GM08714 (cell line): ENCODE data around the gene FAT1.

ENCODE experiments used
- H3K4me3 ChIP-seq: fragments of 200-500 bp; sonication (Bioruptor generic); 2 replicates; pipeline ENCODE4 v1.5.1; 2014; ENCODE audit warnings: mild to moderate bottlenecking, low read length, inconsistent platforms
- ZNF274 ChIP-seq: IDR thresholded peaks from 2 replicates; pipeline ENCODE4 v1.6.1; 2012; ENCODE audit warnings: mild to moderate bottlenecking, low read depth, low read length

Gene FAT1

DNA sequence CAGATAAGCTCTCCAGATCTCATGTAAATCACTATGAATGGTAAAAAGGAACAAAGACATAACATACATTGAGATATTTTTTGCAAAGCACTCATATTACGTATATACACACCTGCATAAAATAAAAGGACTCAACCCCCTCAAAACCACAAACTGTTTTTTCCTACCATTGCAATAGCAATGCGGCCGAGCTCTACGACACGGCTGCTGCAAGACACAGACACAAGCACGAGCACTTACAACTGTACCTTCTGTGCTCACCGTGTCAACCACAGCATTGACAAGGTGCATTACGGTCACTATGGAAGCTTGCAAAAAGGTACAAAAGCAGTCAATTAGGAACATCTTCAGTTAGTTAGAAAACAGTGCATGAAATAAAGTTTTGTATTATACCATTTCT is 131.2 kb downstream of the FAT1 start:
- no peak for TF ChIP-seq ZNF274
- H3K4me3 ChIP-seq = no peak overlapping the region

DNA sequence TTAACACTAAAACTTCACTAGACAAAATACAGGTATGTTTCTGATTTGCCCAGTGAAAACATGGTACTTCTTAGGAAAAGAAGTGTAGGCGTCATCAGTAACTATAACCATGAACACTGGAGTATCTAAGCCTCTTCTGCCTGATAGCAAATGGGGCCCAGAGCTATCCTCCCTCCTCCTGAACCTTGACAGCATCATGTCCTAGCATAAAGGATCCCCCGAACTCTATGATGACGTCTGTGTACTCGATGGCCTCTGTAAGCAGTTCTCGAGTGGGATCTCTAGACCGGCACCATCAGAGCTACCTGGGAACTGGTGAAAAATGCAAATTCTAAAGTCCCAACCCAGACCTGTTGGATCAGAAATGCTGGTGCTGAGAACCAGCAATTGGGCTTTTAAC is 132.0 kb downstream of the FAT1 start:
- TF ChIP-seq ZNF274 = no peak
- H3K4me3 ChIP-seq = no peak overlapping the region

DNA sequence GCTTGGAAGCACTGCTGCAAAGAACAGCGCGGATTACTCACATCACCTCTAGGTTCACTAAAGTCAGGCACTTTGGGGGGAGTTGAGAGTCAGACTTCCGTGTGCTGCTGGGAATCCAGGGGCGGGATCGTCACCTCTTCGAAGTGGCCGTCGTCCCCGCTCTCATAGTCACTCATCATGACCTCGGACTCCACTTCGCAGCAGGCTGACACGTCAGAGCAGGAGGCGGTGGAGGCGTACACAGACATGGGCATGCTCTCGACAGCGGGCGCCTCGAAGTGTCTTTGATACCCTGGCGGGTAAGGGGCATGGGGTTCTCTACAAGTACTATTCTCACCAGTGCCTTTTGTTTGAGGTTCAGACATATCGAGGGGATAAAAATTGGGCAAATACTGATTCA is 135.2 kb downstream of the FAT1 start:
- TF ChIP-seq ZNF274 = no peak
- no peak overlapping the region for H3K4me3 ChIP-seq

DNA sequence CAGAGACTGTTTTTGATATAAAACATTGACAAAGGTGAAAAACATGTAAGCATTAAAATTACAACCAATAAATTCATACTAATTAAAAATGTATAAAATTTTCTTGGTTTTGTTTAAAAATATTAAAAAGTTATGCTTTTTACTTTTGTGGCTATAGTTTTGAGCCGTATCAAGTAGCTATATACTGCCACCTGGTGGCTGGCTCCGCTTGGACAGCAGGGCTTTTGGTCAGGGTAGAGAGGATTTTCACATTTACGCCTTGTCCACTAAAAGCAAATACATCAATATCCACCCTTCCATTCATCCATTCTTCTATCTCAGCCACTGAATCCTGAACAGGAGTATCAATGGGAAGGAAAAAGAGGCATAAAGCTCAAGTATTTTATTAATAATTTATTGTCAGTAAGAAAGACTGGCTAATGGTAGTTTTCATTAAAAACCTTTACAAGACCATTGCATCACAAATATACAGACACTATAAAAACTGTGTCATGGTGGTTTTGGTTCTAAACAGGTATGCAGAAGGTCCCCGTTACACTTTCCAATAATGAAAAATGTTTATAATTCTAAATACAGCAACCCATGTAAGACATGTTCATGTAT is 136.1 kb downstream of the FAT1 start:
- no peak overlapping the region for H3K4me3 ChIP-seq
- TF ChIP-seq ZNF274 = no peak

DNA sequence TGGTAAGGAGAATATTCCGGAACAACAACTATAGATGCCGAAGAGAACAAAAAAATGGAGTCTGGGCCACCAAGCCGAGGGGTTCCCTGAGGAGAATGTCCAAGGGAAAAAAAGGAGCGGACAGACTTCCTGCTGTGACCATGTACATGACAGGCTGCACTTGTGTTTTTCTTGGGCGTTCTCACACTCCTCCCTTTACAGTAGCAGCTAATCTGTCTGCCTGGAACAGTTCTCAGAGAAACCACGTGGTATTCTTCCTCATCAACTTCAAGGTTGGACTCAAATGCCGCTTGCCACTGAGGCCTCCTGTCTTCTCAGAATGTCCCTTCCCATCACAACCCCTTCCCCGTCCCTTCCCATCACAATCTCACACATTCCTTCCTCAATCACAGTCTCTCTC is 137.5 kb downstream of the FAT1 start:
- no peak for TF ChIP-seq ZNF274
- no peak overlapping the region for H3K4me3 ChIP-seq

DNA sequence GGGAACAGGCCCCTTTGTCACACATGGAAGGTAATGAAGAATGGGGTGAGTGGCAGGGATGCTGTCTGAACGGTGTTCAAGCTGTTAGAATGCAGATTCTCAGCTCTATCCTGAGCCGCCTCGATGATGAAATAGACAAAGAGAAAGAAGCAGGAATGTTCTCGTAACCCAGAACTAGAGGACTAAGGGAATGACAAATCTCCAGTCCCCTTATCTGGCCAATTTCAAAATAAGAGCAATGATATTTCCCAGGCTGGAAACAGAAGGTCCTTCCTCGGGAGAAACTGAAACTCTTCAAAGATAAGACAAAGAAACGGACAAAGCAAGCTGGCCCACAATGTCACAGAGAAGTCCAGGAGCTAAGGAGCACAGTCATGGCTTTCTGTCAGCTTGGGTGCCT is 138.7 kb downstream of the FAT1 start:
- TF ChIP-seq ZNF274 = no peak
- H3K4me3 ChIP-seq = no peak overlapping the region

DNA sequence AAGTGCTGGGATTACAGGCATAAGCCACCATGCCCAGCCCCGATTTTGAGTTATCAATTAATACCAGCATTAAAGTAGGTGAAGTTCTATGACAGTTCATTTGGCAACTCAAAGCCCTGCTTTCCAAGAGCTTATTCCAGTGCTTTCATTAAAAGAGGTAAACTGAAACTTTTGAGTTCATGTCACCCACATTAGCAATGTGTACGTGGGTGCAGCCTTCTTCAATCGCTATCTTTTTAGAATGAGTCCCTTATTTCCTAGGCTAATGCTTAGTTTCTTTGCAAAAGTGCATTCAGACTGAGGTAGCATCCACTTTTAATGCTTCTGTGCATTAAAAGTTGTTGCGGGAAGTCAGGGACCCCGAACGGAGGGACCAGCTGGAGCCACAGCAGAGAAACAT is 142.2 kb downstream of the FAT1 start:
- no peak for TF ChIP-seq ZNF274

DNA sequence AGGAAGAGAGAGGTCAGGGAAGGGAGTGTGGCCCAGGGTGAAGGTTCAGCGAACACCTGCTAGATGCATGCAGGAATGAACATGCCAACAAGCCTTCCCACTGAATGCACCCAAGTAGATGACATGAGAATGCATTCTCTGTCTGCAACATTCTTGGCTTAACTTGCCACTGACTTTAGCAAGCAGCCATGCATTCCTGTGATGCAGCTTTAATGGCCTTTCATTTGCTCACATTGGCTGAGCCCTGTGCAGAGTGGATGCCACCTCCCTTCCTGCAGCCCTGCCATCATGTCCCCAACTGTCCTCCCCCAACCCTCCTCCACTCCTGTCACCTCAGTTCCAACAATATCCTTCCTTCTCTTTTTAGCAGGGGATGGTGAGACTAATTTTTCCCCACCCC is 143.0 kb downstream of the FAT1 start:
- no peak for TF ChIP-seq ZNF274
- H3K4me3 ChIP-seq = no peak overlapping the region

More for the DNA sequence above, 142.2 kb downstream of the FAT1 start:
- no peak overlapping the region for H3K4me3 ChIP-seq

DNA sequence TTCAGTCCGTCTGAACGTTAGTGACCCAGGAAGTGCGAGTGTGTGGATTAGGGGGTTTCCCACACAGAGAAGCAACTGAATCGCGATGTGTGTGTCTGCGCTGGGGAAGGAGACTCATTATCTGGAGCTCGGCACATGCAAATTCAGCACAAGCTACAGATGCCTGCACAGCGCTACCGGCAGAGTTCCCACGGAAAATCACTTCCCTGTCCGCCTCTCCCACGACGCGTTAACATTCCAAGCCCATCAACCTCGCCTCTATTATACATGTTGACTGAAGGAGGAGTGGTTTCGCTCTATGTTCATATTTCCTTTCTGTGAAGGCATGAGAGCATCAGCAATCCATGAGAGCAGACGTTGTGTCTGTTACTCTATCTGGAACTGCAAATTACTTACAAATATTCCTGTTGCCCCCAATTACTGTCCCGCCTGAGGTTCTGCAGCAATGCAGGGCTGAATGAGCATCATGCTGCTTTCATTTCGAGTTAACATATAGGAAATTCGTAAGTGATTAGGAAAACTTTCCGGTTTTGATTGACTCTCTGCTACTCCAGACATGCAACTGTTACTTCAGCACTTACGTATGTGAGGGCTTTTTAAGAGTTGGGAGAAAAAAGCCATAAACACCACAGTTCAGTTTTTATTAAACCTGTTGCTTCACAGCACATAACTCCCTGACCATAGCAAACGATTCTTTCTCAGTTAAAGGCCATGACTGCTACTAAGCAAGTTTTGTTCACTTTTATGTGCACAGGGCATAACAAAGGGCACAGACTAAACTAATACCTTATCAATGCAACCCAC is 153.3 kb downstream of the FAT1 start:
- no peak overlapping the region for H3K4me3 ChIP-seq

DNA sequence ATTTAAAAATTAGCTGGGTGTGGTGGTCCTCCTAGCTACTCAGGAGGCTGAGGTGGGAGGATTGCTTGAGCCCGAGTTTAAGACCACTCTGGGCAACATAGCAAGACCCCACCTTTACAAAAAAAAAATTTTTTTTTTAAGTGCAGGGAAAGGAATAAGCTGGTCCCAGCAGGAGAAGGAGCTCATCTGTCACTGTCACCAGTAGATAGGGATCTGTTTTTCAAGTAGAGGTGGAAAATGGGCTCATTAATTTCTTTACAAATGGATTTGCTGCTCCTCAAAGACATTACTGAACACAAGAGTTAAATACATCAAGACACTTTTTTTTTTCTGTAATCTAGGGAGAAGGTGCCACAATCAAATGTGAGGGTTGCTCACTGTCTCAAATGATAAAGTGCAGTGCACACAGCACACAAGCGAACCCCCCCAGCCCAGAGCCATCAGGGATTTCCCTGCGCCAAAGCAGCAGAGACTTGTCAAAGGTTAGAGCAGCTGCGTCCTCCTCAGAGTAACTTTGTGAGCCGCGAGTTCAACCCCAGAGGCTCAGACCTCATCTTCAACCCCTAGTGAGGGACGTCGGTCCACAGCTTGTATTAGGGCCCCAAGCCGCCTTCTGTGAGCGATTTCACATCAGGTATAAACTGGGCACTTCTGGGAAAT is 154.0 kb downstream of the FAT1 start:
- no peak overlapping the region for H3K4me3 ChIP-seq
- TF ChIP-seq ZNF274 = no peak

More for the DNA sequence above, 153.3 kb downstream of the FAT1 start:
- no peak for TF ChIP-seq ZNF274

DNA sequence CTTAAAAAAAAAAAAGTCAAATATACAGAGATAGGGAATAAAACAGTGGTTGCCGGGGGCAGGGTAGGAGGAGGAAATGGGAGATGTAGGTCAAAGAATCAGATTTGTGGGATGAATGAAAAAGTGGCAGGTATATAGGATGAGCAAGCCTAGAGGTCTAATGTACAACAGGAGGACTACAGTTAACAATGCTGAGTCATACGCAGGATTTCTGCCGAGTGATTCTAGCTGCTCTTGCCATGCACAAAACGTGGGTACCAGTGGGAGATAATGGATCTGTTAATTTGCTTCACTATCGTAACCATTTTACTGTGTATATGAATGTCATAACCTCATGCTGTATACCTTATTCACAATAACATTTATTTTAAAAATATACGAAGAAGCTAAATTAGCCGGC is 157.6 kb downstream of the FAT1 start:
- no peak for TF ChIP-seq ZNF274
- no peak overlapping the region for H3K4me3 ChIP-seq

DNA sequence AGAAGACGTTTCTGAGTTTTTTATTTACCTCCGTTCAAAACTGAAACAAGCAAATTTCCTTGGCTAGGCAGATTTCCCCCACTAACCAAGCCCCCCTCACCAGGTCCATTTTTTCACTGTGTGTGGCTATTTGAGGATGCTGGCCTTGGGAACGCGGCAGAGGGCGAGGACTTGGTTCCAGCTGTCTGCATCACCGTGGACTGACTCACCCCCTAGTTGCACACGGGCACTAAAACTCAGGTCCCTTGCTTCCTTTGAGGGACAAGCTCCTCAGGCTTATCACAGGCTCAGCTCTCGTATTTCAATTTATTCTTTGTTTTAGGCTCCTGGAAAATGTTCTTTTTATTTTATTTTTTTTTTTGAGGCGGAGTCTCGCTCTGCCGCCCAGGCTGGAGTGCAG is 159.9 kb downstream of the FAT1 start:
- no peak for TF ChIP-seq ZNF274
- H3K4me3 ChIP-seq = no peak overlapping the region

DNA sequence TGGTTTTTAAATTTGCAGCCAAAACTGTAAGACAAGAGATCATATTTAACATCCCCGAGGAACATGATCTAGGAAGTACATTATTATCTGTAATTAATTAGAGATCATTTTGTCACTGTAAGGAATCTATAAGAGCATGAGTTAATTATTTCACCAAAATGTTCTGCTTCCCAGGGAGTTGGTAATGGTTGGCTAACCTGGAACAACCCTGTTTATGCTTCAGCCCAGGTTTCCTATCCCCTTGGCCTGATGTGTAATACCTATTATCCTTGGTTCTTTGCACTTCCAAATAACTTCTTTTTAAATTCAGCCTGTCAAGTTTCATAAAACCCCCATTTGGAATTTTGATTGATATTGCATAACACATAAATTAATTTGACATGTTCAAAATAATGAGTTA is 161.9 kb downstream of the FAT1 start:
- TF ChIP-seq ZNF274 = no peak
- H3K4me3 ChIP-seq = no peak overlapping the region

DNA sequence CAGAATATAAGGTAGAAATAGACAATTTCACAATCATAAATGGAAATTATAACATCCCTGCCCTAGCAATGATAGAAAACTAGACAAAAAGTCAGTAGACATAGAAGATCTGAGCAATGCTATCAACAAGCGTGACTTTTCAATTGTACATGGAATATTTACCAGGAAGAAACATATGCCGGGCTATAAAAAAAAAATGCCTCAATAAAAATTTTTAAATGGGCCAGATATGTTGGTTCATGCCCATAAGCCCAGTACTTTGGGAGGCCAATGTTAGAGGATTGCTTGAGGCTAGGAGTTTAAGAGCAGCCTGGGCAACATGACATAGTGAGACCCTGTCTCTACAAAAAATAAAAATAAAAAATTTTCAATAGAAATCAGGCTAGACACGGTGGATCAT is 163.0 kb downstream of the FAT1 start:
- no peak for TF ChIP-seq ZNF274
- H3K4me3 ChIP-seq = no peak overlapping the region

DNA sequence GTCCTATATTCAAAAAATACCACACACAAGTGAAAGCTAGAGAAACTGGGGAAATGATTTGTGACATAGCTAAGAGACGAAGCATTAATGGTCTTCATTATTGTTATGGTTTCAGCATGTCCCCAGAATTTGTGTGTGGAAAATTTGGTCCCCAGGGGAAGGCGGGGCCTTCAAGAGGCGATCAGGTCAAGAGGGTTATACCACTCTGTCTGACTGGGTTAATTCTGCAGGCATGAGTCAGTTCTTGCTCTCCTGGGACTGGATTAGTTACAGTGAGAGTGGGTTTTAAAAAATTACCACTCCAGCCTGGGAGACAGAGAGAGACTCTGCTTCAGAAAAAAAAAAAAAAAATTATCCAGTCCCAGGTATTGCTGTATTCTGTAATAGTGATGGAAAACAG is 166.2 kb downstream of the FAT1 start:
- TF ChIP-seq ZNF274 = no peak
- H3K4me3 ChIP-seq = no peak overlapping the region
